Loucy (cell line): Measurements from ENCODE around the gene MTMR3.

Experiments used
- H2AFZ ChIP-seq: fragments of 200-600 bp; sonication (generic); 2 replicates; pipeline ENCODE4 v1.6.0; 2016; ENCODE audit warnings: antibody characterized with exemption, mild to moderate bottlenecking, low read length, moderate library complexity
- H3F3A ChIP-seq: fragments of 200-600 bp; 2 replicates; pipeline ENCODE4 v1.6.0; 2016; ENCODE audit warnings: antibody characterized with exemption, low read depth, mild to moderate bottlenecking
- H3K27me3 ChIP-seq: fragments of 200-600 bp; sonication (generic); 2 replicates; pipeline ENCODE4 v1.6.1; 2014; ENCODE audit warnings: low read length, mild to moderate bottlenecking; ENCODE audit not compliant: insufficient read depth, poor library complexity, severe bottlenecking
- H3K36me3 ChIP-seq: fragments of 200-600 bp; sonication (generic); 2 replicates; pipeline ENCODE4 v1.6.1; 2016; ENCODE audit warnings: low read length; ENCODE audit not compliant: insufficient read depth
- H3K4me1 ChIP-seq: fragments of 200-600 bp; sonication (generic); 2 replicates; pipeline ENCODE4 v1.5.1; 2014; ENCODE audit warnings: low read length, mild to moderate bottlenecking; ENCODE audit not compliant: insufficient read depth, poor library complexity, severe bottlenecking
- H3K4me2 ChIP-seq: fragments of 200-600 bp; sonication (generic); 2 replicates; pipeline ENCODE4 v1.6.0; 2014; ENCODE audit warnings: antibody characterized with exemption, low read length, low read depth, mild to moderate bottlenecking; ENCODE audit not compliant: poor library complexity, severe bottlenecking
- H3K4me3 ChIP-seq: fragments of 200-600 bp; sonication (generic); 2 replicates; pipeline ENCODE4 v1.5.1; 2014; ENCODE audit warnings: low read length, mild to moderate bottlenecking, mixed read lengths; ENCODE audit not compliant: poor library complexity, severe bottlenecking
- H3K79me2 ChIP-seq: fragments of 200-600 bp; sonication (generic); 2 replicates; pipeline ENCODE4 v1.6.1; 2014; ENCODE audit warnings: low read length; ENCODE audit not compliant: insufficient read depth
- H3K9ac ChIP-seq: fragments of 200-600 bp; sonication (generic); 2 replicates; pipeline ENCODE4 v1.6.0; 2014; ENCODE audit warnings: mild to moderate bottlenecking, low read depth, low read length, moderate library complexity; ENCODE audit not compliant: poor library complexity, severe bottlenecking
- H3K9me2 ChIP-seq: fragments of 200-600 bp; sonication (generic); replicated peaks from 2 replicates; pipeline ENCODE4 v1.6.1; 2016; ENCODE audit warnings: low read depth, low read length, mixed read lengths
- H3K9me3 ChIP-seq: fragments of 200-600 bp; sonication (generic); 2 replicates; pipeline ENCODE4 v1.6.1; 2014; ENCODE audit warnings: mild to moderate bottlenecking, antibody characterized with exemption, low read length, low read depth; ENCODE audit not compliant: insufficient read depth
- H4K20me1 ChIP-seq: fragments of 200-600 bp; sonication (generic); 2 replicates; pipeline ENCODE4 v1.6.0; 2014; ENCODE audit warnings: antibody characterized with exemption, low read length, mild to moderate bottlenecking; ENCODE audit not compliant: insufficient read depth, poor library complexity, severe bottlenecking
- CTCF ChIP-seq: fragments of 200-600 bp; sonication (generic); conservative IDR thresholded peaks from 2 replicates; pipeline ENCODE4 v1.5.1; 2014; ENCODE audit warnings: mild to moderate bottlenecking, antibody characterized with exemption, low read length
- EZH2phosphoT487 ChIP-seq: fragments of 200-600 bp; IDR thresholded peaks from 2 replicates; pipeline ENCODE4 v1.6.1; 2018; ENCODE audit warnings: antibody characterized with exemption, mild to moderate bottlenecking, moderate library complexity, borderline replicate concordance

Gene MTMR3

GRCh38 chr22:30015229-30015797 is 132.3 kb downstream of the MTMR3 start:
- Histone ChIP-seq H3K9ac (no peak overlapping the region), H3K36me3 (peaks cover 78% of the 10 kb centered on the region), H3K9me3 (no peaks in the 10 kb centered on the region), H3K4me2 (no peak overlapping the region), H3K79me2 (no peaks in the 10 kb centered on the region), H3K9me2 (no peaks in the 10 kb centered on the region), H3F3A (no peaks in the 10 kb centered on the region), H3K4me3 (no peak overlapping the region), H2AFZ (no peak overlapping the region), H3K4me1 (no peaks in the 10 kb centered on the region), H4K20me1 (no peaks in the 10 kb centered on the region), H3K27me3 (no peaks in the 10 kb centered on the region)
- TF ChIP-seq CTCF (no peak), EZH2phosphoT487 (no peak)

GRCh38 chr22:30015846-30016245 is 132.9 kb downstream of the MTMR3 start:
- Histone ChIP-seq H3F3A (no peaks in the 10 kb centered on the region), H3K36me3 (peaks cover 78% of the 10 kb centered on the region), H3K27me3 (no peaks in the 10 kb centered on the region), H3K9ac (no peak overlapping the region), H2AFZ (no peak overlapping the region), H3K4me2 (no peak overlapping the region), H3K4me1 (no peaks in the 10 kb centered on the region), H3K4me3 (no peak overlapping the region), H4K20me1 (no peaks in the 10 kb centered on the region), H3K9me3 (no peaks in the 10 kb centered on the region), H3K9me2 (no peaks in the 10 kb centered on the region), H3K79me2 (no peaks in the 10 kb centered on the region)
- TF ChIP-seq EZH2phosphoT487 (no peak), CTCF (no peak)

- H2AFZ ChIP-seq: no peak overlapping the region
- no peaks in the 10 kb centered on the region for H4K20me1 ChIP-seq
- peaks cover 86% of the 10 kb centered on the region for H3K36me3 ChIP-seq
Observed at GRCh38 chr22:30016596-30016995, 133.6 kb downstream of the MTMR3 start.

More at GRCh38 chr22:30016596-30016995, 133.6 kb downstream of the MTMR3 start:
- no peaks in the 10 kb centered on the region for H3K9me3 ChIP-seq
- H3K27me3 ChIP-seq: no peaks in the 10 kb centered on the region
- no peak for TF ChIP-seq CTCF
- no peak for TF ChIP-seq EZH2phosphoT487
- no peaks in the 10 kb centered on the region for H3K79me2 ChIP-seq
- H3K9ac ChIP-seq: no peak overlapping the region
- H3K4me2 ChIP-seq: no peak overlapping the region
- no peaks in the 10 kb centered on the region for H3F3A ChIP-seq
- no peaks in the 10 kb centered on the region for H3K4me1 ChIP-seq
- no peaks in the 10 kb centered on the region for H3K9me2 ChIP-seq
- no peak overlapping the region for H3K4me3 ChIP-seq
